Tracheal epithelial cell (primary cell): ENCODE measurements around the gene TAS2R4. TPM values are rescaled to one million over a fixed set of nuclear protein-coding genes. Genes with fewer than 3 reads are reported as not detected.

Experiments used
- total RNA-seq: library from RNA; depleted of rRNA; stranded (reverse); fragments of >200 nt; gene quantifications from 2 replicates; pipeline ENCODE4 v1.2.1, GENCODE V29; 2014

TAS2R4 gene, protein sequence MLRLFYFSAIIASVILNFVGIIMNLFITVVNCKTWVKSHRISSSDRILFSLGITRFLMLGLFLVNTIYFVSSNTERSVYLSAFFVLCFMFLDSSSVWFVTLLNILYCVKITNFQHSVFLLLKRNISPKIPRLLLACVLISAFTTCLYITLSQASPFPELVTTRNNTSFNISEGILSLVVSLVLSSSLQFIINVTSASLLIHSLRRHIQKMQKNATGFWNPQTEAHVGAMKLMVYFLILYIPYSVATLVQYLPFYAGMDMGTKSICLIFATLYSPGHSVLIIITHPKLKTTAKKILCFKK
- total RNA-seq, result 0.96 and 1.7 TPM in 2 replicates

DNA sequence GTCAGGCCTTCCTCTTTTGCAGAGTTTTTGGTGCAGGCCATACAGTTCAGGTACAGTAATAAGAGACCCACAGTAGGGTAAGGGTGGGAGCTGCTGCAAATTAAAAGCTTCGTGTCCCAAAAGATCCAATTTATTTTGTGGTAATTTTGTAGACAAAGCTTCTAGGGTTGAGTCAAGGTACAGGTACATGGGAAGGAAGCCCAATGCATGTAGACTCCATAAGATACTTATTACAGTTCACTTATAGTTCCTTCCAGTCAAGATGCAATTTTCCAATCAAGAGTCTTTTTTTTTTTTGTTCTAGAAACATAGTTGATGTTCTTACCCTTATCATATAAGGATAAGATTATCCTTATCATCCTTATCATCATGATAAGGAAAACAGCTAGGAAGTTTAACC is at the start of gene TAS2R4:
Gene TAS2R4, plus strand, starts transcription at position 301 of the 400 bp plus-strand sequence. CDS start 1,815 bp downstream, outside the sequence.

DNA sequence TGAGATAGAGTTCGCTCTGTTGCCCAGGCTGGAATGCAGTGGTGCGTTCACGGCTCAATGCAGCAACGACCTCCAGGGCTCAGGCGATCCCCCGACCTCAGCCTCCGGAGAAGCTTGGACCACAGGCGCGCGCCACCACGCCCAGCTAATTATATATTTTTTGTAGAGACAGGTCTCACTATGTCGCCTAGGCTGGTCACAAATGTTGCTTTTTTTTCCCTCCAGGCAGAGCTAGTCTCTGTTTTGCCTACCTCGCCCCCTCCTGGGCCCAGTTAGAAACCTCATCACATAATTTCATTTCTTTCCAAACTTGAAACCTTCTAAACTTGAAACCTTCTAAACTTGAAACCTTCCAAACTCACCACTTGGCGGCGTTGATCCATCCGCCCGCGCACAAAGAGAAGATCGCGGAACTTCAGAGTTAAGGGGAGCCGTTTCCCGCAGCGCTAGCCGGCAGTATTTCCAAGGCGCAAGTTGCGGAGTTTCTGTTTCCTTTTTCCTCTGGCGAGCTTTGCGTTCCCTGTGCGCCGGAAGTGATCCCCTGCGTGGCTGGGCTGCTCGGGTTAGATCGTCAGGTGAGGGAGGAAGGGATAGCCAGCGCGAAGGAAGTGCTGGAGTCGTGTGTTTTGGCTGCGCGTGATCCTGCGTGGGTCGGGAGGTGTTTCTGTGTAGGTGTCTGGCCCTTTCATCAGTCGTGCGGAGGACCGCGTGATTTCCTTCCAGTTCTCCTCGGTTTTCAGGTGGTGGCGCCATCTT is 38.5 kb upstream of the TAS2R4 start, which contains the start of gene SSBP1:
Gene SSBP1, plus strand, starts transcription at position 523 of the 756 bp plus-strand sequence. CDS start 809 bp downstream, outside the sequence.

DNA sequence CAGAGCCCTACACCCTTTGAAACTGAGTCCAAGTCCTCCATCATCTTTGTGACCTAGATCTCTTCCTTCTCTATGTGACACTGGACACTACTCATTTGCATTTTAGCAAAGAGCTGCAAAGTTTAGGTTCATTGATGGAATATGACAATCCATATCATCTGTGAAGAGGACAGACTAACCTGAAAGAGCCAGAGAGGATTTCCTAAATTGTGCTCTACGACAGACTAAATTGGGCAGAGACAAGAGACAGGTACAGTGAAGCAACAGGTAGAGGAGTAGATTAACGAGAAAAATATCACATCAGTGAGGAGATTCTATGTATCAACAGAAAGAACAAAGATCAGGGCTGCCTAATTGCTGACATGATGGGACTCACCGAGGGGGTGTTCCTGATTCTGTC is 12.7 kb upstream of the TAS2R4 start, which contains the start of gene TAS2R3:
Gene TAS2R3, plus strand, starts transcription at position 301 of the 400 bp plus-strand sequence. Its CDS starts 62 bp downstream, at position 363.

DNA sequence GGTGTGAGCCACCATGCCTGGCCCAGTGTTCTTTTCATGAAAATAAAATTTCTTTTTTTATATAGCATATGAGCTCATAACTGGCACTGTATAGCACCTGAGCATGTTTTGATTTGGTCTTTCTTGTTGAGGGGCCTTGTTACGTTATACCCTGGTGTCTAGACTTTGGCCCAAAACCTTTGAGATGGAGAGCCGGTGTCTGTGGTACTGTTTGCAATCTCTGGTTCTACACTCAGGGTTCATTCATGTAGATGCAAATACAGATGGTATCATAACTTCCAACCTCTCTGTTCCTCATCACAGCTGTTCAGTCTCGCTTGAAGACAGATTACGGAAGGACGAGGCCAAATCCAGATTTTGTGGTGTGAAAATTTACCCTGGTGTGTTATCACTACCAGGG is 13.4 kb downstream of the TAS2R4 start, which contains the start of gene TAS2R5:
Gene TAS2R5, plus strand, starts transcription at position 301 of the 400 bp plus-strand sequence. CDS start 145 bp downstream, outside the sequence.

Other genes starting within 250 kb of the TAS2R4 start
- gene AGK, start 225.3 kb upstream of the TAS2R4 start, total RNA-seq, result 19.8 and 21.9 TPM in 2 replicates
- 21.2 and 24.9 TPM in 2 replicates for gene DENND11, start 74.5 kb upstream of the TAS2R4 start, total RNA-seq
- not detected in 2 replicates for gene WEE2, start 68.3 kb upstream of the TAS2R4 start, total RNA-seq
- 124 and 143 TPM in 2 replicates for gene SSBP1, start 38.3 kb upstream of the TAS2R4 start, total RNA-seq
- 1.4 and 1.5 TPM in 2 replicates for gene TAS2R3, start 12.6 kb upstream of the TAS2R4 start, total RNA-seq
- gene TAS2R5, start 13.5 kb downstream of the TAS2R4 start, total RNA-seq, result 2.2 and 2.8 TPM in 2 replicates
- gene PRSS37, start 64.8 kb downstream of the TAS2R4 start, total RNA-seq, result not detected in 2 replicates
- gene OR9A4, start 139.7 kb downstream of the TAS2R4 start, total RNA-seq, result 0.21 TPM in 1 of 2 replicates, not detected in the other
- not detected in 2 replicates for gene CLEC5A, start 170.3 kb downstream of the TAS2R4 start, total RNA-seq
- gene TAS2R38, start 197.1 kb downstream of the TAS2R4 start, total RNA-seq, result not detected in 2 replicates
- gene MGAM, start 219.2 kb downstream of the TAS2R4 start, total RNA-seq, result under 0.01 and 0.48 TPM in 2 replicates